GM12892 (cell line): ENCODE measurements around the gene PATJ.
"Not testable (repeated sequence)": the region's sequence is repeated elsewhere in the genome, so short reads cannot be mapped to it uniquely, and the experiment has no call there.

Experiments used
- DNase-seq: peaks from one replicate; pipeline ENCODE4 v3.0.0; 2011; ENCODE audit not compliant: insufficient read length
- FAIRE-seq: peaks from 2 replicates; lab custom pipeline; 2011; peaks lifted over from hg19 to GRCh38; lab: Jason Lieb, UNC
- POLR2A ChIP-seq: IDR thresholded peaks from 2 replicates; pipeline ENCODE4 v1.6.1; 2011; ENCODE audit warnings: low read depth, low read length, control low read depth
- POLR2AphosphoS5 ChIP-seq: IDR thresholded peaks from 2 replicates; pipeline ENCODE4 v1.6.1; 2011; ENCODE audit warnings: low read depth, low read length, control low read depth
- TAF1 ChIP-seq: IDR thresholded peaks from 2 replicates; pipeline ENCODE4 v1.6.1; 2011; ENCODE audit warnings: low read depth, mild to moderate bottlenecking, control low read depth, low read length, borderline replicate concordance

PATJ gene

GRCh38 chr1:61942856-61943255, 200.6 kb downstream of the PATJ start:
- no peak for TF ChIP-seq TAF1
- no peak for TF ChIP-seq POLR2A
- FAIRE-seq (no peak), DNase-seq (no peak)

GRCh38 chr1:61948685-61949084, 206.4 kb downstream of the PATJ start:
- not testable (repeated sequence) for DNase-seq, FAIRE-seq

GRCh38 chr1:61950418-61950817, 208.1 kb downstream of the PATJ start:
- FAIRE-seq, result no peak
- TF ChIP-seq POLR2AphosphoS5 (no peak), POLR2A (no peak), TAF1 (no peak)
- DNase-seq, result no peak

GRCh38 chr1:61951731-61952580, 209.7 kb downstream of the PATJ start:
- no peak for FAIRE-seq
- TF ChIP-seq TAF1, result no peak
- TF ChIP-seq POLR2AphosphoS5, result no peak
- TF ChIP-seq POLR2A, result no peak

GRCh38 chr1:61952675-61953074, 210.4 kb downstream of the PATJ start:
- TF ChIP-seq POLR2A (no peak), TAF1 (no peak), POLR2AphosphoS5 (no peak)
- no peak for DNase-seq
- FAIRE-seq, result no peak

More at GRCh38 chr1:61951731-61952580, 209.7 kb downstream of the PATJ start:
- no peak for DNase-seq

- FAIRE-seq (no peak), DNase-seq (no peak)
- TF ChIP-seq TAF1, result no peak
- no peak for TF ChIP-seq POLR2A
- TF ChIP-seq POLR2AphosphoS5, result no peak
Observed at GRCh38 chr1:61953076-61953789, 211.0 kb downstream of the PATJ start.

- DNase-seq (no peak), FAIRE-seq (no peak)
- TF ChIP-seq POLR2AphosphoS5, result no peak
- TF ChIP-seq TAF1, result no peak
- TF ChIP-seq POLR2A, result no peak
Observed at GRCh38 chr1:61953790-61954150, 211.5 kb downstream of the PATJ start.

- DNase-seq, result no peak
- no peak for FAIRE-seq
- TF ChIP-seq TAF1, result no peak
- no peak for TF ChIP-seq POLR2A
- no peak for TF ChIP-seq POLR2AphosphoS5
Observed at GRCh38 chr1:61955261-61955660, 213.0 kb downstream of the PATJ start.

- no peak for TF ChIP-seq TAF1
- no peak for TF ChIP-seq POLR2AphosphoS5
- TF ChIP-seq POLR2A, result no peak
- FAIRE-seq, result no peak
- DNase-seq, result no peak
Observed at GRCh38 chr1:61956016-61956645, 213.9 kb downstream of the PATJ start.

- DNase-seq, result no peak
- no peak for TF ChIP-seq POLR2A
- TF ChIP-seq POLR2AphosphoS5, result no peak
- TF ChIP-seq TAF1, result no peak
- no peak for FAIRE-seq
Observed at GRCh38 chr1:61956784-61957183, 214.5 kb downstream of the PATJ start.

- no peak for FAIRE-seq
- TF ChIP-seq POLR2A (no peak), POLR2AphosphoS5 (no peak), TAF1 (no peak)
- no peak for DNase-seq
Observed at GRCh38 chr1:61961009-61961408, 218.7 kb downstream of the PATJ start.
